ENCODE data around the gene EFCAB8.
"Not testable (repeated sequence)": the region's sequence is repeated elsewhere in the genome, so short reads cannot be mapped to it uniquely, and the experiment has no call there.

The EFCAB8 gene

GRCh38 chr20:32960222-32960518, 101.4 kb downstream of the EFCAB8 start:
- no peak for DNase-seq

GRCh38 chr20:32960849-32961731, 102.4 kb downstream of the EFCAB8 start:
- no peak for DNase-seq

DNA sequence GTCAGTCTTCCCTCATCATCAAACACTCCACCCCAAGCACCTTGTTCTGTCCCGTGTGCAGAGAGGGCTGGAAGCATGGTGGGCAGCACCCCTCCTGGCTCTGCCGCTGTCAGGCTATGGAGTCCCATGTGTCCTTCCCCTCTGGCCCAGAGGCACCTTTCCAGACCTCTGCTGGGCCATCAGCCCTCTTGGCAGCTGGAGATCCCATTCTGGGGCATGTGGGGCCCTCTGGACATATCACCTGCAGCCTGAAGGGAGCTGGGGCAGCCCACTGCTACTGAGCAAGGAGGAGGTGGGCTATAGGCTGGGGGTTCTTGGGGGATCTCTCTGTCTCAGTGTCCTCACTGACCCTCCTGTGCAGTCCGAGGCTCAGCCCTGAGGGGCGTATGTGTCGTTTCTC, 103.3 kb downstream of the EFCAB8 start:
- no peak for DNase-seq

DNA sequence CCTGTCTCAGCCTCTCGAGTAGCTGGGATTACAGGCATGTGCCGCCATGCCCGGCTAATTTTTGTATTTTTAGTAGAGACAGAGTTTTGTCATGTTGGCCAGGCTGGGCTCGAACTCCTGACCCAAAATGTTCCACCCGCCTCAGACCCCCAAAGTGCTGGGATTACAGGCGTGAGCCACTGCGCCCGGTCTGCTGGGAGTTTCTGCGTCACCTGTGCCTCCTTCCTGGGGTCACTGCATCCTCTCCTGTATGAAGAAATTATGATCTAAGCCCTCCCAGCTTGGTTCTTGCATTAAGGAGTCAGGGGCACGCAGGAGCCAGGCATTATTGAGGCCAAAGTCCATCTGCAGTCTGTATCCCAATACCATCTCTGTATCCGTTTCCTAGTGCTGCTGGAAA, 103.9 kb downstream of the EFCAB8 start:
- DNase-seq, result not testable (repeated sequence)

DNA sequence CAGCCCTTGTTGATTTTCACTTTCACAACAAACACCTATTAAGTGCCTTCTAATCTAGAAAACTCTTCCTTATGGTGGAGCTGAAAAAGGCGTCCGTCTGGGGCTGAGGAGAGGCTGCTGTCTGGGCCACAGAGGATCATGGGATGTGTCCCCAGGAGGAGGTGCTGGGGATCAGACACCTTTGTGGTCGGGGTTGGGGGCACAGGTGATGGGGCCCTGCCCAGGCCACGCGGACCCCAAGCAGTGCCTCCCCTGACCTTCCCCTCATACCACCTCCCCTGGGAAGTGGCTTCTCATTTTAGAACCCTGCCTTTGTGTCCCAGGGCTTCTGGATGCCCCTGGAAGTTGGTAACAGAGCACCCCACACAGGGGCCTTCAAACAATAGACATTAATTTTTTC, 104.5 kb downstream of the EFCAB8 start:
- DNase-seq, result no peak

DNA sequence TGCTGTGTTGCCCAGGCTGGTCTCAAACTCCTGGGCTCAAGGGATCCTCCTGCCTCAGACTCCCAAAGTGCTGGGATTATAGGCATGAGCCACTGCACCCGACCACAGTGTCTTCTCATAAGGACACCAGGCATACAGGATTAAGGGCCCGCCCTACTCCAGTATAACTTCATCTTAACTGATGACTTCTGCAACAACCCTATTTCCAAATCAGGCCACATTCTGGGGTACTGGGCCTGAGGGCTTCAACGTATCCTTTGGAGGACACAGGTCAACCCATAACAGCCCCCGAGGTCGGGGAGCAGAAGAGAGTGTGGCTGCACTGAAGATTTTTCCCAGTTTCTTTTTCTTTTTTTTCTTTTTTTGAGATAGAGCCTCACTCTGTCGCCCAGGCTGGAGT, 105.9 kb downstream of the EFCAB8 start:
- DNase-seq, result no peak

GRCh38 chr20:32965115-32965514, 106.4 kb downstream of the EFCAB8 start:
- no peak for DNase-seq

DNA sequence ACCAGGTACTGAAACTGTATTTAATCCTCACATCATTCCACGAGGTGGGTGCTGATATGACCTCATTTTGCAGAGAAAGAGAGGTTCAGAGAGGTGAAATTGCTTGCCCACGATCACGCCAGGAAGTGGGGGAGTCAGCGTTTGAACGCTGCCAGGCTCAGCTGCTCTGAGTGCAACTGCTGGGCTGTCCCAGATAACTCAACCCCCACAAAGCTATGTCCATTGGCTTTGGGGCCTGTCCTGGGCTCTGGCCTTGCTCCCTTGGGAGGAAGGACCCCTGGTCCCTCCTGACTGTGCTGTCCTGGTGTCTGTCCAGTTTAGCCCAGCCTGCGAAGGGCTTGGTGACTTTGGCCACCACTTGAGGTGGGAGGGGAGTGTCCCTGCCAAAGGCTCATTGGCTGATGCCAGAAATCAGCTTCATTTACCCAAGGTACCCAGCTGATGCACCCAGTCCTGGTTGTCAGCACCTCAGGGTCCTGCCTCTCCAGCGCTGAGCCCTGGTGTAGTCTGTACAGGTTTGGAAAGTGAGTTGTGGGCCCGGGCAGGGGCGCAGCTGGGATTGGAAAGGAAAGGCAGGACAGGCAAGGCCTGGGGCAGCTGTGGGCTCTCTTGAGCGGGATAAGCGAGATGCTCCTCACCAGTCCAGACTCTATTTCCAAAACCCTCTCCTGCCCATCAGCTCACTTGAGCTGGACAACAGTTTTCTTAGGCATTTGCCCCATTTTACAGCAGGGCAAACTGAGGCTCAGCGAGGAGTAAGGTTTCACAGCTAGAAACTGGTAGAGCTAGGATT, 107.1 kb downstream of the EFCAB8 start:
- DNase-seq, result no peak

- no peak for DNase-seq
Measured at GRCh38 chr20:32966382-32966781, 107.7 kb downstream of the EFCAB8 start.

GRCh38 chr20:32966881-32967781, 108.4 kb downstream of the EFCAB8 start:
- no peak for DNase-seq

- no peak for DNase-seq
Measured at GRCh38 chr20:32967961-32968457, 109.3 kb downstream of the EFCAB8 start.

GRCh38 chr20:32968478-32969241, 109.9 kb downstream of the EFCAB8 start:
- no peak for DNase-seq

- no peak for DNase-seq
Measured at GRCh38 chr20:32969356-32970114, 110.8 kb downstream of the EFCAB8 start.

- DNase-seq, result no peak
Measured at GRCh38 chr20:32970115-32970972, 111.6 kb downstream of the EFCAB8 start.

GRCh38 chr20:32970973-32971300, 112.2 kb downstream of the EFCAB8 start:
- no peak for DNase-seq

DNA sequence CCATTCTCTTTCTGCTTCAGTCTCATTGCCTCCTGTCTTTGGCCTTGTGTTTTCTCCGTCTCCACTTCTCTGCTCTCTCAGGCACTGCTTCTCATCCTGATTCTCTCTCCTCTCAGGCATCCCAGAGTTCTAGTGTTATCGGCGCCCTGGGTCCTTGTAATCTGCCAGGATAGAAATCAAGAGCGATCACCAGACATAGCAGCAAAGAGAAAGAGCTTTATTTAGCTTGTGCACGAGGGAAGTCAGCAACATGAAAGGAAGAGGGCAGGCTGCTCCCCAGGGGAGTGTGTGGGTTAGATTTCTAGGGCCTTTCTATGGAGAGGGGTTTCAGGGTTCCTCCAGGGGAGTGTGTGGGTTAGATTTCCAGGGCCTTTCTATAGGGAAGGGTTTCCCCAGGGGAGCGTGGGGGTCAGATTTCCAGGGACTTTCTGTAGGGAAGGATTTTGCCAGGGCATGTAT, 113.0 kb downstream of the EFCAB8 start:
- no peak for DNase-seq

GRCh38 chr20:32972181-32973076, 113.7 kb downstream of the EFCAB8 start:
- no peak for DNase-seq

GRCh38 chr20:32973077-32973717, 114.5 kb downstream of the EFCAB8 start:
- no peak for DNase-seq

Measured in NCI-H2081 treated with DMSO at 0.1 percent for 48 hours (cell line).